ENCODE results near the gene RD3L.
A peak's percentile ranks its signal among the peaks of the same experiment; 100 is the strongest.

Gene RD3L

DNA sequence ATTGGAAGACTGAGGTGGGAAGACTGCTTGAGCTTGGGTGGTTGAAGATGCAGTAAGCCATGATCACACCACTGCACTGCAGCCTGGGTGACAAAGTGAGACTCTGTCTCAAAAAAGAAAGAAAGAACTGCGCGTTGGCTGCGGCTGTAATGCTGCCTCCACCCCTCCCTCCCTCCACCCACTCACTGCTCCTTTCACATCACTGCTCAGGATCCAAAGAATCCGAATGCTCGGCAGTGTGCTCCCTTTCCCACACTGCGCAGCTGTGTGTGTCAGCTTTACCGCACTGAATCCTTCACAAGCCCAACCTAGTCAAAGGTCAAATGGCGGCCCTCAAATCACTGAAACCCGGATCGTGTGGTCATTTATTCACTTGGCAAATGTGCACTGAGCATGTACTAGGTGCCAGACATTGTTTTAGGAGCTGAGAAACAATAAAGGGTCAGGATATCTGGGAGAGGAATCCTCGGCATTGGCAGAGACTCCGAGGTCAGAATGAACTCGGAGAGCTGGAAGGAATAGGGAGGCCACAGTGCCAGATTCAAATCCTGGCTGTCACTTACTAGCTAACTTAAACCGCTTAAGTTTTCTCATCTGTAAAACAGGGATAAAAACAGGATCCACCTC, 25.6 kb downstream of the RD3L start:
- Histone ChIP-seq H3K79me2 (ENCODE audit: insufficient read depth, low read depth) (peaks cover 13% of the 10 kb centered on the region; the same call in 1 of the 2 replicates), H2AFZ (ENCODE audit: low read depth) (no peak overlapping the region), H4K20me1 (ENCODE audit: insufficient read depth) (no peaks in the 10 kb centered on the region), H3K36me3 (ENCODE audit: insufficient read depth) (no peaks in the 10 kb centered on the region), H3K4me1 (ENCODE audit: low read depth, poor library complexity, severe bottlenecking) (no peaks in the 10 kb centered on the region), H3K9ac (no peak overlapping the region), H3K27ac (no peak overlapping the region), H3K4me2 (no peak overlapping the region), H3K27me3 (ENCODE audit: insufficient read depth, low read depth) (no peaks in the 10 kb centered on the region), H3K4me3 (IDR thresholded peaks at IDR 0.05; ENCODE audit: insufficient read depth, low read depth, low read length) (no peak overlapping the region)
- TF ChIP-seq, protein P1, sequence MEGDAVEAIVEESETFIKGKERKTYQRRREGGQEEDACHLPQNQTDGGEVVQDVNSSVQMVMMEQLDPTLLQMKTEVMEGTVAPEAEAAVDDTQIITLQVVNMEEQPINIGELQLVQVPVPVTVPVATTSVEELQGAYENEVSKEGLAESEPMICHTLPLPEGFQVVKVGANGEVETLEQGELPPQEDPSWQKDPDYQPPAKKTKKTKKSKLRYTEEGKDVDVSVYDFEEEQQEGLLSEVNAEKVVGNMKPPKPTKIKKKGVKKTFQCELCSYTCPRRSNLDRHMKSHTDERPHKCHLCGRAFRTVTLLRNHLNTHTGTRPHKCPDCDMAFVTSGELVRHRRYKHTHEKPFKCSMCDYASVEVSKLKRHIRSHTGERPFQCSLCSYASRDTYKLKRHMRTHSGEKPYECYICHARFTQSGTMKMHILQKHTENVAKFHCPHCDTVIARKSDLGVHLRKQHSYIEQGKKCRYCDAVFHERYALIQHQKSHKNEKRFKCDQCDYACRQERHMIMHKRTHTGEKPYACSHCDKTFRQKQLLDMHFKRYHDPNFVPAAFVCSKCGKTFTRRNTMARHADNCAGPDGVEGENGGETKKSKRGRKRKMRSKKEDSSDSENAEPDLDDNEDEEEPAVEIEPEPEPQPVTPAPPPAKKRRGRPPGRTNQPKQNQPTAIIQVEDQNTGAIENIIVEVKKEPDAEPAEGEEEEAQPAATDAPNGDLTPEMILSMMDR (conservative IDR thresholded peaks at IDR 0.05; ENCODE audit: low read depth, low read length): no peak

DNA sequence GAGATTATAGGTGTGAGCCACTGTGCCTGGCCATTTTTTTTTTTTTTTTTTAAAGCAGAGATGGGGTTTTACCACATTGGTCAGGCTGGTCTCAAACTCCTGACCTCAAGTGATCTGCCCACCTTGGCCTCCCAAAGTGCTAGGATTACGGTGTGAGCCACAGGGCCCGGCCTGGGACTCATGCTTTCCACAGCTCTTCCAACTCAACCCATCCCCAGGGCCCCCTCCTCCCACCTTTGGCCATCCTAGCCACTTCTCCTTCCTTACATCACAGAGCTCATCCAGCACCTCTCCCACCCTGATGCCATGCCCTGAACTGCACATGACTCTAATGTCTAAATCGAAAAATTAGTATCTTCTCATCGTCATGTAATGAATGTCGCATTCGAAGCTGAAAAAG, 26.7 kb downstream of the RD3L start:
- Histone ChIP-seq H2AFZ (ENCODE audit: low read depth) (no peak overlapping the region), H3K36me3 (ENCODE audit: insufficient read depth) (no peaks in the 10 kb centered on the region), H3K4me2 (no peak overlapping the region), H3K27me3 (ENCODE audit: insufficient read depth, low read depth) (no peaks in the 10 kb centered on the region), H3K27ac (no peak overlapping the region), H3K4me1 (ENCODE audit: low read depth, poor library complexity, severe bottlenecking) (no peaks in the 10 kb centered on the region), H3K4me3 (IDR thresholded peaks at IDR 0.05; ENCODE audit: insufficient read depth, low read depth, low read length) (no peak overlapping the region), H4K20me1 (ENCODE audit: insufficient read depth) (no peaks in the 10 kb centered on the region), H3K79me2 (ENCODE audit: insufficient read depth, low read depth) (peaks cover 8% of the 10 kb centered on the region; the same call in 1 of the 2 replicates), H3K9ac (no peak overlapping the region)
- TF ChIP-seq, protein P1 (conservative IDR thresholded peaks at IDR 0.05; ENCODE audit: low read depth, low read length): no peak

DNA sequence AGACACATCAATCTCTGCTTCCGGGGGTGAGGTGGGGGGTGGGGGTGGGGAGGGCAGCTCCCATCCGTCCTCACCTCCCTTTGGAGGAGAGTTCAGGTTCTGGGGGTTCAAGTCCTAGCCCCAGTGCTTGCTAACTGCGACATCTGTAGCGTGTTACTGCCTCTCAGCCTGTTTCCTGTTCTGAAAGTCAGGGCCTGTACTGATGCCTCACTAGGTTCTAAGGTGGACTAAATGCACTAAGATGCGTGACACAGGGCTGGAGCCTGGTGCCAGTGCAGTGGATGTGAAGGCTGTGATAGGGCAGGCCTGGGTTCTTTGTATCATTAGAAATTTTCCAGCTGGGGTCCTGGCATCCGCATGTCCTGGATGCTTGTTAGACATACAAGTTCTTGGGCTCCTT, 31.3 kb downstream of the RD3L start:
- Histone ChIP-seq H3K9ac (no peak overlapping the region), H3K27me3 (ENCODE audit: insufficient read depth, low read depth) (no peaks in the 10 kb centered on the region), H3K4me1 (ENCODE audit: low read depth, poor library complexity, severe bottlenecking) (no peaks in the 10 kb centered on the region), H3K79me2 (ENCODE audit: insufficient read depth, low read depth) (no peaks in the 10 kb centered on the region), H3K4me3 (IDR thresholded peaks at IDR 0.05; ENCODE audit: insufficient read depth, low read depth, low read length) (no peak overlapping the region), H2AFZ (ENCODE audit: low read depth) (no peak overlapping the region), H4K20me1 (ENCODE audit: insufficient read depth) (no peaks in the 10 kb centered on the region), H3K27ac (no peak overlapping the region), H3K4me2 (no peak overlapping the region), H3K36me3 (ENCODE audit: insufficient read depth) (no peaks in the 10 kb centered on the region)
- TF ChIP-seq, protein P1 (conservative IDR thresholded peaks at IDR 0.05; ENCODE audit: low read depth, low read length): no peak

DNA sequence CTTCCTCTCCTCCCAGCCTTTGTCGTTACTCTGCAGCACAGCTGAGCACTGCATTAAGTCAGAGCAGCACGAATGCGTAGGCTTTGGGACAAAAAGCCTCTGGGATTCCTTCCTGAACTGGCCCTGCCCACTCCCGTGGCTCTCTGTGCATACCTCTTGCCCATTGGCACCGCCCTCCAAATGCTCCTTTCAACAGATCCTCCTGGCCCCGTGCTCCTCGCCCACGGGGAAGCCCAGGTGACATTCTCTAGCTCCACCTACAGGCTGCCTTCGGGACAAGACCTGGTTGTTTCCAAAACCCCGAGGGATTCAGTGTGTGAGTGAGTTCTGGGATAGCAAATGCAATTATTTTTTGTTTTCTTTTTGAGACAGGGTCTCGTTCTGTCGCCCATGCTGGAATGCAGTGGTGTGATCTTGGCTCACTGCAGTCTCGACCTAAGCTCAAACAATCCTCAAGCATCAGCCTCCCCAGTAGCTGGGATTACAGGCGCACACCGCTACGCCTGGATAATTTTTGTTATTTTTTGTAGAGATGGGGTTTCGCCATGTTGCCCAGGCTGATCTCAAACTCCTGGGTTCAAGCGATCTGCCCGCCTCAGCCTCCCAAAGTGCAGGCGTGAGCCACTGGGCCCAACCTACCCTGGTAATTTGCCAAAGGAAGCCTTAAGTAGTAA, 31.9 kb downstream of the RD3L start:
- H3K4me3 ChIP-seq (IDR thresholded peaks at IDR 0.05; ENCODE audit: insufficient read depth, low read depth, low read length): no peak overlapping the region
- no peaks in the 10 kb centered on the region for H3K79me2 ChIP-seq (ENCODE audit: insufficient read depth, low read depth)
- H3K36me3 ChIP-seq (ENCODE audit: insufficient read depth): no peaks in the 10 kb centered on the region
- TF ChIP-seq, protein P1 (conservative IDR thresholded peaks at IDR 0.05; ENCODE audit: low read depth, low read length): peak; percentile 61
- H3K27ac ChIP-seq: no peak overlapping the region
- H3K9ac ChIP-seq: no peak overlapping the region
- H4K20me1 ChIP-seq (ENCODE audit: insufficient read depth): no peaks in the 10 kb centered on the region
- H3K4me1 ChIP-seq (ENCODE audit: low read depth, poor library complexity, severe bottlenecking): no peaks in the 10 kb centered on the region
- no peak overlapping the region for H2AFZ ChIP-seq (ENCODE audit: low read depth)
- no peaks in the 10 kb centered on the region for H3K27me3 ChIP-seq (ENCODE audit: insufficient read depth, low read depth)
- H3K4me2 ChIP-seq: no peak overlapping the region

Data from KMS-11 (cell line).